H1 (cell line): ENCODE measurements around the gene MEF2D. TPM values are rescaled to one million over a fixed set of nuclear protein-coding genes. Genes with fewer than 3 reads are reported as not detected.

Source experiments
- CTCF ChIA-PET: fragments of 300-600 bp; sonication (Branson Sonifier 250); formaldehyde crosslinking; loops from one replicate; lab custom pipeline; 2021; ENCODE audit not compliant: partially characterized antibody; lab: Charles Lee
- POLR2A ChIA-PET: fragments of 300-600 bp; sonication (Branson Sonifier 250); formaldehyde crosslinking; loops from one replicate; lab custom pipeline; 2021; ENCODE audit warnings: inconsistent platforms; ENCODE audit not compliant: partially characterized antibody; lab: Charles Lee
- DNase-seq, 2 experiments: peaks; one replicate each; pipeline versions ENCODE4 v3.0.0 to v3.0.0-alpha.2; 2010 to 2022; ENCODE audit warnings: low spot score in 2 of 2, low read depth in 1 of 2, mixed read lengths in 1 of 2
- FAIRE-seq: peaks from 2 replicates; lab custom pipeline; 2011; peaks lifted over from hg19 to GRCh38; lab: Jason Lieb, UNC
- H2AFZ ChIP-seq: 2 replicates; pipeline ENCODE4 v1.8.1; 2012; ENCODE audit warnings: low read length, inconsistent platforms
- H2AK5ac ChIP-seq: 2 replicates; pipeline ENCODE4 v1.6.1; 2013; ENCODE audit warnings: low read depth, low read length
- H2BK120ac ChIP-seq: replicated peaks from 2 replicates; pipeline ENCODE3; 2013; ENCODE audit warnings: low read depth, low read length, inconsistent platforms
- H2BK12ac ChIP-seq: 2 replicates; pipeline ENCODE4 v1.6.1; 2013; ENCODE audit warnings: low read depth, low read length
- H2BK15ac ChIP-seq: 2 replicates; pipeline ENCODE4 v1.6.1; 2013; ENCODE audit warnings: low read length
- H2BK20ac ChIP-seq: 2 replicates; pipeline ENCODE4 v1.6.1; 2013; ENCODE audit warnings: low read length
- H2BK5ac ChIP-seq: 2 replicates; pipeline ENCODE4 v1.6.1; 2013; ENCODE audit warnings: low read depth, low read length
- H3K14ac ChIP-seq: 2 replicates; pipeline ENCODE4 v1.6.1; 2013; ENCODE audit warnings: inconsistent platforms; ENCODE audit not compliant: insufficient read length
- H3K18ac ChIP-seq: 2 replicates; pipeline ENCODE4 v1.6.1; 2013; ENCODE audit warnings: low read length; ENCODE audit errors: extremely low read depth
- H3K23ac ChIP-seq: 2 replicates; pipeline ENCODE4 v1.6.1; 2013; ENCODE audit warnings: inconsistent platforms; ENCODE audit not compliant: insufficient read length
- H3K23me2 ChIP-seq: 2 replicates; pipeline ENCODE4 v1.6.1; 2013; ENCODE audit warnings: low read depth, low read length
- H3K27ac ChIP-seq: 2 replicates; pipeline ENCODE4 v1.6.1; 2011; ENCODE audit warnings: low read depth, low read length, inconsistent platforms
- H3K27me3 ChIP-seq, 4 experiments: replicated peaks in 1 of 4; 1 replicate in 1 of 4; 2 replicates in 3 of 4; pipeline versions ENCODE4 v1.6.1 to v1.8.1; 2011 to 2013; ENCODE audit warnings: low read length in 3 of 4, mild to moderate bottlenecking in 3 of 4, inconsistent platforms in 2 of 4, mixed read lengths in 2 of 4, moderate library complexity in 1 of 4; ENCODE audit not compliant: control insufficient read depth in 3 of 4, insufficient read depth in 3 of 4; ENCODE audit errors: extremely low read depth in 1 of 4
- H3K36me3 ChIP-seq, 4 experiments: 2 replicates each; pipeline versions ENCODE4 v1.6.1 to v1.8.1; 2011 to 2013; ENCODE audit warnings: mild to moderate bottlenecking in 4 of 4, low read length in 3 of 4, moderate library complexity in 2 of 4, control low read depth in 1 of 4, inconsistent platforms in 1 of 4; ENCODE audit not compliant: insufficient read depth in 4 of 4, control insufficient read depth in 2 of 4
- H3K4ac ChIP-seq: replicated peaks from 2 replicates; pipeline ENCODE3; 2013; ENCODE audit warnings: low read length, low read depth, mixed read lengths, inconsistent platforms; ENCODE audit not compliant: insufficient read length
- H3K4me1 ChIP-seq, 4 experiments: replicated peaks in 1 of 4; 1 replicate in 1 of 4; 2 replicates in 3 of 4; pipeline versions ENCODE4 v1.6.1 to v1.8.1; 2011 to 2013; ENCODE audit warnings: low read length in 3 of 4, inconsistent platforms in 2 of 4, mixed read lengths in 1 of 4; ENCODE audit not compliant: insufficient read depth in 4 of 4, control insufficient read depth in 3 of 4
- H3K4me2 ChIP-seq, 2 experiments: 2 replicates each; pipeline versions ENCODE4 v1.6.1 to v1.8.1; 2011 to 2013; ENCODE audit warnings: low read depth in 2 of 2, low read length in 2 of 2, control low read depth in 1 of 2, inconsistent platforms in 1 of 2, mild to moderate bottlenecking in 1 of 2; ENCODE audit not compliant: insufficient read depth in 1 of 2
- H3K4me3 ChIP-seq, 4 experiments: fragments of 200-600, 300-600 bp in 1 of 4; sonication (generic), shearing (Covaris generic), sonication (Bioruptor Twin) in 1 of 4; 2 replicates each; pipeline versions ENCODE4 v1.5.1 to v1.8.1; 2011 to 2016; ENCODE audit warnings: low read length in 4 of 4, low read depth in 3 of 4, control low read depth in 2 of 4, inconsistent platforms in 2 of 4, mild to moderate bottlenecking in 2 of 4, mixed read lengths in 1 of 4, moderate library complexity in 1 of 4; ENCODE audit not compliant: insufficient read depth in 2 of 4; ENCODE audit errors: extremely low read depth in 1 of 4
- H3K56ac ChIP-seq: replicated peaks from 2 replicates; pipeline ENCODE3; 2013; ENCODE audit warnings: low read depth, mild to moderate bottlenecking, mixed read lengths, low read length, inconsistent platforms; ENCODE audit not compliant: insufficient read length
- H3K79me1 ChIP-seq: 2 replicates; pipeline ENCODE4 v1.6.1; 2013; ENCODE audit warnings: low read depth, low read length, control low read depth
- H3K79me2 ChIP-seq, 2 experiments: 2 replicates each; pipeline versions ENCODE4 v1.6.1 to v1.8.1; 2012 to 2013; ENCODE audit warnings: low read length in 2 of 2, mild to moderate bottlenecking in 2 of 2, inconsistent platforms in 1 of 2; ENCODE audit not compliant: insufficient read depth in 2 of 2, control insufficient read depth in 1 of 2
- H3K9ac ChIP-seq, 4 experiments: replicated peaks in 1 of 4; 1 replicate in 1 of 4; 2 replicates in 3 of 4; pipeline versions ENCODE4 v1.6.1 to v1.8.1; 2011 to 2013; ENCODE audit warnings: low read depth in 3 of 4, low read length in 3 of 4, control low read depth in 2 of 4, mild to moderate bottlenecking in 2 of 4, moderate library complexity in 2 of 4, inconsistent platforms in 1 of 4; ENCODE audit errors: extremely low read depth in 1 of 4
- H3K9me3 ChIP-seq, 2 experiments: 2 replicates each; pipeline versions ENCODE4 v1.6.1 to v1.8.1; 2012 to 2013; ENCODE audit warnings: mild to moderate bottlenecking in 2 of 2, moderate library complexity in 2 of 2, control low read depth in 1 of 2, inconsistent platforms in 1 of 2, low read depth in 1 of 2, low read length in 1 of 2, mixed read lengths in 1 of 2; ENCODE audit not compliant: insufficient read depth in 2 of 2
- H4K20me1 ChIP-seq, 2 experiments: replicated peaks in 1 of 2; 2 replicates each; pipeline versions ENCODE3 to v1.8.1; 2011 to 2013; ENCODE audit warnings: inconsistent platforms in 2 of 2, low read length in 2 of 2, mild to moderate bottlenecking in 1 of 2; ENCODE audit not compliant: insufficient read depth in 2 of 2, control insufficient read depth in 1 of 2
- H4K5ac ChIP-seq: 2 replicates; pipeline ENCODE4 v1.6.1; 2013; ENCODE audit warnings: low read length, low read depth, mixed read lengths, inconsistent platforms; ENCODE audit not compliant: insufficient read length
- H4K8ac ChIP-seq: 2 replicates; pipeline ENCODE4 v1.8.0; 2013; ENCODE audit warnings: mild to moderate bottlenecking, moderate library complexity, low read length, inconsistent platforms; ENCODE audit not compliant: insufficient read depth; ENCODE audit errors: extremely low read depth
- H4K91ac ChIP-seq: replicated peaks from 2 replicates; pipeline ENCODE3; 2013; ENCODE audit warnings: low read length, mixed read lengths, inconsistent platforms; ENCODE audit not compliant: insufficient read length
- ATF3 ChIP-seq: IDR thresholded peaks from 2 replicates; pipeline ENCODE4 v1.6.1; 2011; ENCODE audit warnings: low read depth, mild to moderate bottlenecking, low read length; ENCODE audit not compliant: insufficient read depth
- EGR1 ChIP-seq: IDR thresholded peaks from 2 replicates; pipeline ENCODE4 v1.6.1; 2011; ENCODE audit warnings: low read depth, low read length, borderline replicate concordance
- EZH2 ChIP-seq: fragments of 200-600 bp; sonication (generic); IDR thresholded peaks from 2 replicates; pipeline ENCODE4 v1.7.1; 2012; ENCODE audit warnings: low read depth, mild to moderate bottlenecking, moderate library complexity, low read length, inconsistent platforms; ENCODE audit not compliant: severe bottlenecking
- HDAC2 ChIP-seq, 2 experiments: fragments of 300-600 bp in 1 of 2; sonication (generic) in 1 of 2; IDR thresholded peaks; 2 replicates each; pipeline ENCODE4 v1.6.1; 2011 to 2012; ENCODE audit warnings: low read depth in 2 of 2, low read length in 2 of 2, mild to moderate bottlenecking in 2 of 2, moderate library complexity in 2 of 2, borderline replicate concordance in 1 of 2, inconsistent platforms in 1 of 2
- NRF1 ChIP-seq: IDR thresholded peaks from 2 replicates; pipeline ENCODE4 v1.6.1; 2011; ENCODE audit warnings: mild to moderate bottlenecking, low read depth, low read length, improper control_type of control experiment
- SAP30 ChIP-seq: fragments of 300-600 bp; sonication (generic); IDR thresholded peaks from 2 replicates; pipeline ENCODE4 v1.7.1; 2012; ENCODE audit warnings: low read length, moderate library complexity, mild to moderate bottlenecking, inconsistent platforms; ENCODE audit not compliant: insufficient read depth, insufficient replicate concordance
- TAF1 ChIP-seq: IDR thresholded peaks from 2 replicates; pipeline ENCODE4 v1.6.1; 2011; ENCODE audit warnings: mild to moderate bottlenecking, low read depth, low read length
- TCF12 ChIP-seq: IDR thresholded peaks from 2 replicates; pipeline ENCODE4 v1.6.1; 2011; ENCODE audit warnings: low read depth, mild to moderate bottlenecking, low read length
- WGBS, 2 experiments: shearing (Covaris generic) in 1 of 2; methylation state at CpG; one replicate each; pipeline versions ENCODE4 v1.1.6 to v1.1.7; 2013 to 2015; ENCODE audit warnings: low lambda C conversion rate in 2 of 2, mixed read lengths in 2 of 2, inconsistent platforms in 1 of 2, low coverage in 1 of 2, missing lambda C conversion rate in 1 of 2; ENCODE audit not compliant: insufficient replicate concordance in 2 of 2, insufficient coverage in 1 of 2, insufficient read length in 1 of 2; ENCODE audit errors: extremely low coverage in 1 of 2, missing lambda C conversion rate in 1 of 2; 5-methylcytosine and 5-hydroxymethylcytosine counted together
- polyA plus RNA-seq, 7 experiments: library from polyadenylated mRNA; depleted of rRNA in 3 of 7; stranded (reverse) in 5 of 7; unstranded in 2 of 7; fragments of >200 nt in 5 of 7; fragments of 200-250 nt in 2 of 7; gene quantifications; 1 replicate in 5 of 7; 2 replicates in 1 of 7; 4 replicates in 1 of 7; pipeline versions ENCODE4 v1.2.1 to v1.2.3, GENCODE V29; 2011 to 2013; ENCODE audit warnings: missing spikeins in 2 of 7, mixed read lengths in 2 of 7
- total RNA-seq: library from RNA; stranded (reverse); fragmentation: NEBNext Ultra II Directional; extraction: Animal tissue kit (Norgen Biotek cat#: 25700); gene quantifications from 2 replicates; pipeline ENCODE4 v1.2.1, GENCODE V29; 2021

MEF2D gene
- total and polyA plus RNA-seq, 2 of the 8 experiments (the other 6 are each of a cell fraction or from before 2014, with no cell fraction given) = 17.3 to 20.3 TPM

DNA sequence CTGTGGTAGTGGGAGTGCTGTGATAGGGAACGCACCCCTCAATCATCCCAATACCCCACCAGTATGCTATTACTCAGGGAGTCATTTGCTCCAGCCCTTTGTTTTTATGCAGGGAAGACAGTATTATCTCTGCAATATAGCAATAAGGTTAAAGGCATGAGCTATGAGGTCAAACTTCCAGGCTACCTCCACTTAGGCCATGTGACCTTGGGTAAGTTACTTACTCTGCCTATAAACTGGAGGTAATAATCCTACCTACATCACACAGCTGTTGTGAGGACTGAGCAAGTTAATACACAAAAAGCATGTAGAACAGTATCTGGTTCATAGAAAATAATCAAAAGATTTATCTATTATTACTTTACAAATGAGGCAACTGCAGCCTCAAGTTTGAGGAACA, 30.1 kb downstream of the MEF2D start:
- Histone ChIP-seq H2BK12ac (no peak overlapping the region), H2BK5ac (no peak overlapping the region), H3K4me2 (no peak overlapping the region), H3K18ac (no peak overlapping the region), H3K36me3 (peaks cover 0 to 18% (median 9%) of the 10 kb centered on the region in 4 experiments; a peak in 4 of 8 replicates), H2BK15ac (no peak overlapping the region), H3K9me3 (no peaks in the 10 kb centered on the region), H3K23me2 (0 out of 2 replicates have a peak, but pooled peaks cover 2% of the 10 kb centered on the region), H2BK20ac (no peak overlapping the region), H3K4me3 (no peak overlapping the region), H2AFZ (no peak overlapping the region), H4K8ac (no peak overlapping the region), H3K9ac (no peak overlapping the region), H2BK120ac (no peak overlapping the region), H2AK5ac (no peak overlapping the region), H3K27me3 (no peaks in the 10 kb centered on the region; a peak in 1 of 7 replicates), H3K4ac (no peak overlapping the region), H3K56ac (no peak overlapping the region), H3K27ac (no peak overlapping the region), H3K79me2 (no peaks in the 10 kb centered on the region), H3K14ac (no peak overlapping the region), H4K91ac (no peak overlapping the region), H3K79me1 (no peaks in the 10 kb centered on the region; the same call in 1 of the 2 replicates), H4K20me1 (peaks cover 0 to 3% of the 10 kb centered on the region in 2 experiments), H3K4me1 (peaks cover 0 to 4% (median under 1%) of the 10 kb centered on the region in 4 experiments; a peak in 2 of 7 replicates), H4K5ac (no peak overlapping the region), H3K23ac (no peak overlapping the region)
- POLR2A ChIA-PET = interaction anchor here (1.0 to 1.7 kb wide), 3 partner anchors 10 to 28 kb away, joined by 3 to 5 read pairs (median 5); no protein-coding TSS in a partner anchor
- CTCF ChIA-PET = interaction anchor here (1.5 to 5.1 kb wide), 5 partner anchors 10 to 85 kb away, joined by 3 to 26 read pairs (median 9); no protein-coding TSS in a partner anchor
- 90% methylated on average over 1 of the region's 1 CpG; no CpG with 5 or more reads in 1 of the 2 experiments for WGBS, 2 experiments
- no peak for DNase-seq
- no peak for FAIRE-seq
- TF ChIP-seq ATF3 (no peak), NRF1 (no peak), HDAC2 (IDR thresholded peaks at IDR 0.05; ENCODE audit: borderline replicate concordance in 1 of 2, low read depth in 2 of 2, low read length in 2 of 2) (no peak), EZH2 (no peak), EGR1 (no peak), SAP30 (no peak), TCF12 (no peak), TAF1 (no peak)
